Measurements from ENCODE around the gene TMEM192. TPM values are rescaled to one million over a fixed set of nuclear protein-coding genes. Genes with fewer than 3 reads are reported as not detected.

The TMEM192 gene
- total RNA-seq: 4.9 and 8.2 TPM in 2 replicates

DNA sequence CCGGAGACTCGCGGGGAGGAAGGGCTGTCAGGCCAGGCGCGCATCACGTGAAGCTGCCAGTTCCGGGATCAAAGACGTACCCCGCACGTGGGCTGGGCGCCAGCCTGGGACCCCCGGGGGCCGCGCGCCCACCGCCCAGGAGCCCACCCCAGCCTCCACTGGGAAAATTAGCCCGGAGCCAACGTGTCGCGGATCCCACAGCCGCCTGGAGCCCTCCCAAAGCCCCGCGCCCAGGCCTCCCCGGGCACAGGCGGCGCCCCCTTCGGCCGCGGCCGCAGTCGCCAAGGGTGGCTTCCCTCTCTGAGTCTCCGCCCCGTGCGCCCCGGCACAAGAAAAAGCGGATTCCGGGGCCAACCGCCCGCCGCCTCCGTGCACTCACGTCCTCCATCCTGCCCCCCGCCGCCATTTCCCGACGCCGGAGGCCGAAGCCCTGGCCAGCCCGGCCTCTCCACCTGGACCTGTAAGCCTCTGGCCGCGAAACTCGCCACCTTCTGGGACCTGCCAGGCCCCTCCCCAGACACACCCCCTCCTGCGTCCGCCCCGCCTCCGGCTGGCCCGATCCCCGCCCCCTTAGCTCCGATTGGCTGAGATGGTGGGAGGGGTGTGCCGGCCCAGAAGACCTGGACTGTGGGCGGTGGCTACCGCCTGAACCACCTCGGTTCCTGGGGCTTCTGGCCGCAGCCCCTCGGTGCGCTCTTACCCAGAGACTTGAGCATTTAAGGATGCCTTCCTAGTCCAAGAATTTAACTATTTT is at the start of gene TMEM192:
Gene TMEM192, minus strand, starts transcription at position 493 of the 754 bp plus-strand sequence. Its CDS starts 87 bp downstream, at position 406.

DNA sequence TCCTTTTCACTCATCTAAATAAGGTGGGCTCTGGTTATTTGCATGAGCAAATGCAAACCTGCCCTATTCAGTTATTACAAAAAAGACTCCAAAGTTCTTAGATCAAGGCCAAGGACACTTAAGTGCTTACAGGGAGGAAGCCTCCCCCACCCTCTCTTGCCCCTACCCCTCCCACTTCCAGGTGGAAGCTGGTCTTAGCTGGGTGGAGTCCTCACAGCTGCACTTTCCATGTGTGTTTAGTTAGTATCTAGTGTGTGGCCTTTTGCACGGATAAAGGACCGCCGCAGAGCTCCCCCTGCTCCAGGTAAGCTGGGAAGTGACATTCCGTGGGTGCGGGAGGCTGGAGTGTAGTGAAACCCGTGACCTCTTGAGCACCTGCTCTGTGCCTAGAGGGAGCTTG is 59.0 kb downstream of the TMEM192 start, which contains the start of gene TRIM75:
Gene TRIM75, plus strand, starts transcription at position 222 of the 400 bp plus-strand sequence. CDS start 5,282 bp downstream, outside the sequence.

DNA sequence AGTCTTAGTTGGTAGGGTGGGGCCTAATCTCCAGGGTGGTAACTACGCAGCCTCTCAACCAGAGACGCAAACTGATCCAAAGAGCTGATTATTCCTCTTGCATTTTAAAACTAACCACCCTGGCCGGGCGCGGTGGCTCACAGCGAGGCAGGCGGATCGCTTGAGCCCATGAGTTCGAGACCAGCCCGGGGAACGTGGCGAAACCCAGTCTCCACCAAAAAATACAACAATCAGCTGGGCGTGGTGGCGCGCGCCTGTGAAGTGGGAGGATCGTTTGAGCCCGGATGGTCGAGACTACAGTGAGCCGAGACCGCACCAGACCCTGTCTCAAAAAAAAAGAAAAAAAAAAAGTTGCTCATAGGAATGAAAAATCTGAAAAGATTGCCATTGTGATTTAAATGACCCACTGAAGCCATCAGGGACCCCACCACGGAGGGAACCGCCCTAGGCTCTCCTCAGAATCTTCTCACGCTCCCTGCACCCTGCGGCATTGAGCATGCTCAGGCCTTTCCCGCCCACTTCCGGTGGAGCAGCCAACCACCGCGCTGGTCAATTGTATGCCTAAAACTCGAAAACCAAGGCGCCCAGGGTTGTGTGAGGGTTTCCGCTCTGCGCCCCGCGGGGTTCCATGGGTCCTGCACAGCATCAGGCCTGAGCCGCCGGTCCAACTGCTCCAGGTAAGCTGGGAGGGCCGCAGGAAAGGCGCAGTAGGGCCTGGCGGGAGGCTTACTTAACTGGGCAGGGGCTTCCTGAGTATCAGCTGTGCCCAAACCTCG is 81.0 kb downstream of the TMEM192 start, which contains the start of gene TRIM60:
Gene TRIM60, plus strand, starts transcription at position 564 of the 776 bp plus-strand sequence. CDS start 8,074 bp downstream, outside the sequence.

Other genes with a start within 250 kb of the TMEM192 start
- gene APELA, start 235.7 kb downstream of the TMEM192 start, total RNA-seq: not detected in 2 replicates
- gene TRIM61, start 135.2 kb downstream of the TMEM192 start, total RNA-seq: 0.92 and 1.4 TPM in 2 replicates
- not detected in 2 replicates for gene TRIM60, start 80.9 kb downstream of the TMEM192 start, total RNA-seq
- not detected in 2 replicates for gene TRIM75, start 59.0 kb downstream of the TMEM192 start, total RNA-seq
- 24.4 and 33.8 TPM in 2 replicates for gene KLHL2, start 94.7 kb upstream of the TMEM192 start, total RNA-seq
- gene MSMO1, start 214.8 kb upstream of the TMEM192 start, total RNA-seq: 150 and 180 TPM in 2 replicates

Measured in aortic smooth muscle cell (primary cell).